GM19035 (cell line): ENCODE results near the gene IMMP2L.

Experiments
- ATAC-seq: cut with Tn5 transposase; IDR thresholded peaks from one replicate; pipeline ENCODE4 v1.9.1; 2021; ENCODE audit not compliant: unreplicated experiment

The IMMP2L gene

GRCh38 chr7:111560773-111561653 is 1.3 kb downstream of the IMMP2L start:
- peak; percentile 0 for ATAC-seq

GRCh38 chr7:111558991-111559390 is 3.3 kb downstream of the IMMP2L start:
- ATAC-seq, result peak; percentile 39

GRCh38 chr7:111556977-111557376 is 5.3 kb downstream of the IMMP2L start:
- ATAC-seq, result no peak

GRCh38 chr7:111554086-111554485 is 8.2 kb downstream of the IMMP2L start:
- ATAC-seq, result no peak

GRCh38 chr7:111541067-111541466 is 21.2 kb downstream of the IMMP2L start:
- ATAC-seq, result no peak

GRCh38 chr7:111540199-111540815 is 22.0 kb downstream of the IMMP2L start:
- ATAC-seq, result no peak

GRCh38 chr7:111537134-111537533 is 25.2 kb downstream of the IMMP2L start:
- no peak for ATAC-seq

GRCh38 chr7:111535142-111535870 is 27.0 kb downstream of the IMMP2L start:
- ATAC-seq, result no peak

GRCh38 chr7:111532625-111533024 is 29.7 kb downstream of the IMMP2L start:
- ATAC-seq, result no peak

- no peak for ATAC-seq
Observed at GRCh38 chr7:111531993-111532392, 30.3 kb downstream of the IMMP2L start.

- ATAC-seq, result no peak
Observed at GRCh38 chr7:111530356-111530668, 32.0 kb downstream of the IMMP2L start.

- ATAC-seq, result no peak
Observed at GRCh38 chr7:111529507-111530355, 32.6 kb downstream of the IMMP2L start.

GRCh38 chr7:111528331-111528730 is 34.0 kb downstream of the IMMP2L start:
- ATAC-seq, result peak; percentile 52

GRCh38 chr7:111527545-111527944 is 34.7 kb downstream of the IMMP2L start:
- peak; percentile 93 for ATAC-seq

- ATAC-seq, result no peak
Observed at GRCh38 chr7:111525100-111525499, 37.2 kb downstream of the IMMP2L start.

GRCh38 chr7:111521660-111522059 is 40.6 kb downstream of the IMMP2L start:
- ATAC-seq, result no peak

GRCh38 chr7:111518264-111518663 is 44.0 kb downstream of the IMMP2L start:
- no peak for ATAC-seq

GRCh38 chr7:111517549-111517951 is 44.7 kb downstream of the IMMP2L start:
- no peak for ATAC-seq

- no peak for ATAC-seq
Observed at GRCh38 chr7:111516612-111517011, 45.7 kb downstream of the IMMP2L start.

- no peak for ATAC-seq
Observed at GRCh38 chr7:111513566-111513965, 48.7 kb downstream of the IMMP2L start.

- ATAC-seq, result no peak
Observed at GRCh38 chr7:111511845-111512244, 50.4 kb downstream of the IMMP2L start.
